Measurements from ENCODE around the gene COPE.

DNA sequence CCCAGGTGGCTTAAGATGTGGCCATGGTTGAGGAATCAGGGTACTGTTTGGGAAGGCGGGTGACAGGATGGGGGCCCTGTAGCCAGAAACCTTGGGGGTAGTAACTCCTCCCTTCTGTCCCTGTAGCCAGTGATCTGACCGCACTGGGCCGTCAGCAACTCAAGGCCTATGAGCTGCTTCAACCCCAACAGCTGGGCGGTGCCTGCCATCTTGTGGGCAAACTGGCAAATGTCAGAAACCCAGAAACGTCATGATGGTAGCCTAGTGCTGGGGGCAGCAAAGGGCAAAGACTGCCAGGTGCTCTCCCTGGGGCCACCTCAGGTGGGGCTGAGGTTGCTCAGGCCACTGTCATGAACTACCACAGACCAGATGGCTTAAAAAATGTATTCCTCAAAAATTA, 3.5 kb downstream of the COPE start:
- TF ChIP-seq, protein P1, sequence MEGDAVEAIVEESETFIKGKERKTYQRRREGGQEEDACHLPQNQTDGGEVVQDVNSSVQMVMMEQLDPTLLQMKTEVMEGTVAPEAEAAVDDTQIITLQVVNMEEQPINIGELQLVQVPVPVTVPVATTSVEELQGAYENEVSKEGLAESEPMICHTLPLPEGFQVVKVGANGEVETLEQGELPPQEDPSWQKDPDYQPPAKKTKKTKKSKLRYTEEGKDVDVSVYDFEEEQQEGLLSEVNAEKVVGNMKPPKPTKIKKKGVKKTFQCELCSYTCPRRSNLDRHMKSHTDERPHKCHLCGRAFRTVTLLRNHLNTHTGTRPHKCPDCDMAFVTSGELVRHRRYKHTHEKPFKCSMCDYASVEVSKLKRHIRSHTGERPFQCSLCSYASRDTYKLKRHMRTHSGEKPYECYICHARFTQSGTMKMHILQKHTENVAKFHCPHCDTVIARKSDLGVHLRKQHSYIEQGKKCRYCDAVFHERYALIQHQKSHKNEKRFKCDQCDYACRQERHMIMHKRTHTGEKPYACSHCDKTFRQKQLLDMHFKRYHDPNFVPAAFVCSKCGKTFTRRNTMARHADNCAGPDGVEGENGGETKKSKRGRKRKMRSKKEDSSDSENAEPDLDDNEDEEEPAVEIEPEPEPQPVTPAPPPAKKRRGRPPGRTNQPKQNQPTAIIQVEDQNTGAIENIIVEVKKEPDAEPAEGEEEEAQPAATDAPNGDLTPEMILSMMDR (IDR thresholded peaks at IDR 0.05), result peak in 4 of 6 experiments; percentile 24 to 57 (median 50)
- TF ChIP-seq POLR2A (IDR thresholded peaks at IDR 0.05), result no peak
